H1 (cell line): ENCODE results near the gene CACNA1D. TPM values are rescaled to one million over a fixed set of nuclear protein-coding genes. Genes with fewer than 3 reads are reported as not detected.

Experiments used
- CTCF ChIA-PET: fragments of 300-600 bp; sonication (Branson Sonifier 250); formaldehyde crosslinking; loops from one replicate; lab custom pipeline; 2021; ENCODE audit not compliant: partially characterized antibody; lab: Charles Lee
- POLR2A ChIA-PET: fragments of 300-600 bp; sonication (Branson Sonifier 250); formaldehyde crosslinking; loops from one replicate; lab custom pipeline; 2021; ENCODE audit warnings: inconsistent platforms; ENCODE audit not compliant: partially characterized antibody; lab: Charles Lee
- DNase-seq, 2 experiments: peaks; one replicate each; pipeline versions ENCODE4 v3.0.0 to v3.0.0-alpha.2; 2010 to 2022; ENCODE audit warnings: low spot score in 2 of 2, low read depth in 1 of 2, mixed read lengths in 1 of 2
- FAIRE-seq: peaks from 2 replicates; lab custom pipeline; 2011; peaks lifted over from hg19 to GRCh38; lab: Jason Lieb, UNC
- H2AFZ ChIP-seq: 2 replicates; pipeline ENCODE4 v1.8.1; 2012; ENCODE audit warnings: low read length, inconsistent platforms
- H2AK5ac ChIP-seq: 2 replicates; pipeline ENCODE4 v1.6.1; 2013; ENCODE audit warnings: low read depth, low read length
- H2BK120ac ChIP-seq: replicated peaks from 2 replicates; pipeline ENCODE3; 2013; ENCODE audit warnings: low read depth, low read length, inconsistent platforms
- H2BK12ac ChIP-seq: 2 replicates; pipeline ENCODE4 v1.6.1; 2013; ENCODE audit warnings: low read depth, low read length
- H2BK15ac ChIP-seq: 2 replicates; pipeline ENCODE4 v1.6.1; 2013; ENCODE audit warnings: low read length
- H2BK20ac ChIP-seq: 2 replicates; pipeline ENCODE4 v1.6.1; 2013; ENCODE audit warnings: low read length
- H2BK5ac ChIP-seq: 2 replicates; pipeline ENCODE4 v1.6.1; 2013; ENCODE audit warnings: low read depth, low read length
- H3K14ac ChIP-seq: 2 replicates; pipeline ENCODE4 v1.6.1; 2013; ENCODE audit warnings: inconsistent platforms; ENCODE audit not compliant: insufficient read length
- H3K18ac ChIP-seq: 2 replicates; pipeline ENCODE4 v1.6.1; 2013; ENCODE audit warnings: low read length; ENCODE audit errors: extremely low read depth
- H3K23ac ChIP-seq: 2 replicates; pipeline ENCODE4 v1.6.1; 2013; ENCODE audit warnings: inconsistent platforms; ENCODE audit not compliant: insufficient read length
- H3K23me2 ChIP-seq: 2 replicates; pipeline ENCODE4 v1.6.1; 2013; ENCODE audit warnings: low read depth, low read length
- H3K27ac ChIP-seq: 2 replicates; pipeline ENCODE4 v1.6.1; 2011; ENCODE audit warnings: low read depth, low read length, inconsistent platforms
- H3K27me3 ChIP-seq, 4 experiments: replicated peaks in 1 of 4; 1 replicate in 1 of 4; 2 replicates in 3 of 4; pipeline versions ENCODE4 v1.6.1 to v1.8.1; 2011 to 2013; ENCODE audit warnings: low read length in 3 of 4, mild to moderate bottlenecking in 3 of 4, inconsistent platforms in 2 of 4, mixed read lengths in 2 of 4, moderate library complexity in 1 of 4; ENCODE audit not compliant: control insufficient read depth in 3 of 4, insufficient read depth in 3 of 4; ENCODE audit errors: extremely low read depth in 1 of 4
- H3K36me3 ChIP-seq, 4 experiments: 2 replicates each; pipeline versions ENCODE4 v1.6.1 to v1.8.1; 2011 to 2013; ENCODE audit warnings: mild to moderate bottlenecking in 4 of 4, low read length in 3 of 4, moderate library complexity in 2 of 4, control low read depth in 1 of 4, inconsistent platforms in 1 of 4; ENCODE audit not compliant: insufficient read depth in 4 of 4, control insufficient read depth in 2 of 4
- H3K4ac ChIP-seq: replicated peaks from 2 replicates; pipeline ENCODE3; 2013; ENCODE audit warnings: low read length, low read depth, mixed read lengths, inconsistent platforms; ENCODE audit not compliant: insufficient read length
- H3K4me1 ChIP-seq, 4 experiments: replicated peaks in 1 of 4; 1 replicate in 1 of 4; 2 replicates in 3 of 4; pipeline versions ENCODE4 v1.6.1 to v1.8.1; 2011 to 2013; ENCODE audit warnings: low read length in 3 of 4, inconsistent platforms in 2 of 4, mixed read lengths in 1 of 4; ENCODE audit not compliant: insufficient read depth in 4 of 4, control insufficient read depth in 3 of 4
- H3K4me2 ChIP-seq, 2 experiments: 2 replicates each; pipeline versions ENCODE4 v1.6.1 to v1.8.1; 2011 to 2013; ENCODE audit warnings: low read depth in 2 of 2, low read length in 2 of 2, control low read depth in 1 of 2, inconsistent platforms in 1 of 2, mild to moderate bottlenecking in 1 of 2; ENCODE audit not compliant: insufficient read depth in 1 of 2
- H3K4me3 ChIP-seq, 4 experiments: fragments of 200-600, 300-600 bp in 1 of 4; sonication (generic), shearing (Covaris generic), sonication (Bioruptor Twin) in 1 of 4; 2 replicates each; pipeline versions ENCODE4 v1.5.1 to v1.8.1; 2011 to 2016; ENCODE audit warnings: low read length in 4 of 4, low read depth in 3 of 4, control low read depth in 2 of 4, inconsistent platforms in 2 of 4, mild to moderate bottlenecking in 2 of 4, mixed read lengths in 1 of 4, moderate library complexity in 1 of 4; ENCODE audit not compliant: insufficient read depth in 2 of 4; ENCODE audit errors: extremely low read depth in 1 of 4
- H3K56ac ChIP-seq: replicated peaks from 2 replicates; pipeline ENCODE3; 2013; ENCODE audit warnings: low read depth, mild to moderate bottlenecking, mixed read lengths, low read length, inconsistent platforms; ENCODE audit not compliant: insufficient read length
- H3K79me1 ChIP-seq: 2 replicates; pipeline ENCODE4 v1.6.1; 2013; ENCODE audit warnings: low read depth, low read length, control low read depth
- H3K79me2 ChIP-seq, 2 experiments: 2 replicates each; pipeline versions ENCODE4 v1.6.1 to v1.8.1; 2012 to 2013; ENCODE audit warnings: low read length in 2 of 2, mild to moderate bottlenecking in 2 of 2, inconsistent platforms in 1 of 2; ENCODE audit not compliant: insufficient read depth in 2 of 2, control insufficient read depth in 1 of 2
- H3K9ac ChIP-seq, 4 experiments: replicated peaks in 1 of 4; 1 replicate in 1 of 4; 2 replicates in 3 of 4; pipeline versions ENCODE4 v1.6.1 to v1.8.1; 2011 to 2013; ENCODE audit warnings: low read depth in 3 of 4, low read length in 3 of 4, control low read depth in 2 of 4, mild to moderate bottlenecking in 2 of 4, moderate library complexity in 2 of 4, inconsistent platforms in 1 of 4; ENCODE audit errors: extremely low read depth in 1 of 4
- H3K9me3 ChIP-seq, 2 experiments: 2 replicates each; pipeline versions ENCODE4 v1.6.1 to v1.8.1; 2012 to 2013; ENCODE audit warnings: mild to moderate bottlenecking in 2 of 2, moderate library complexity in 2 of 2, control low read depth in 1 of 2, inconsistent platforms in 1 of 2, low read depth in 1 of 2, low read length in 1 of 2, mixed read lengths in 1 of 2; ENCODE audit not compliant: insufficient read depth in 2 of 2
- H4K20me1 ChIP-seq, 2 experiments: replicated peaks in 1 of 2; 2 replicates each; pipeline versions ENCODE3 to v1.8.1; 2011 to 2013; ENCODE audit warnings: inconsistent platforms in 2 of 2, low read length in 2 of 2, mild to moderate bottlenecking in 1 of 2; ENCODE audit not compliant: insufficient read depth in 2 of 2, control insufficient read depth in 1 of 2
- H4K5ac ChIP-seq: 2 replicates; pipeline ENCODE4 v1.6.1; 2013; ENCODE audit warnings: low read length, low read depth, mixed read lengths, inconsistent platforms; ENCODE audit not compliant: insufficient read length
- H4K8ac ChIP-seq: 2 replicates; pipeline ENCODE4 v1.8.0; 2013; ENCODE audit warnings: mild to moderate bottlenecking, moderate library complexity, low read length, inconsistent platforms; ENCODE audit not compliant: insufficient read depth; ENCODE audit errors: extremely low read depth
- H4K91ac ChIP-seq: replicated peaks from 2 replicates; pipeline ENCODE3; 2013; ENCODE audit warnings: low read length, mixed read lengths, inconsistent platforms; ENCODE audit not compliant: insufficient read length
- ASH2L ChIP-seq: fragments of 200-600, 300-600 bp; sonication (generic); IDR thresholded peaks from one replicate; pipeline ENCODE4 v1.7.1; 2017; ENCODE audit warnings: low read length
- CTBP2 ChIP-seq: IDR thresholded peaks from 2 replicates; pipeline ENCODE4 v1.7.0; 2011; ENCODE audit warnings: borderline replicate concordance, mild to moderate bottlenecking, moderate library complexity, mixed read lengths, low read length; ENCODE audit not compliant: insufficient read depth, insufficient read length
- GTF2F1 ChIP-seq: IDR thresholded peaks from 2 replicates; pipeline ENCODE4 v1.6.1; 2012; ENCODE audit warnings: low read depth, low read length, improper control_type of control experiment, borderline replicate concordance
- JUN ChIP-seq: IDR thresholded peaks from 2 replicates; pipeline ENCODE4 v1.6.1; 2011; ENCODE audit warnings: low read depth, mild to moderate bottlenecking, improper control_type of control experiment, low read length
- KDM5A ChIP-seq: fragments of 200-600 bp; IDR thresholded peaks from 2 replicates; pipeline ENCODE4 v1.7.1; 2012; ENCODE audit warnings: mild to moderate bottlenecking, low read length, inconsistent platforms, mixed read lengths
- NANOG ChIP-seq: IDR thresholded peaks from 2 replicates; pipeline ENCODE4 v1.6.1; 2011; ENCODE audit warnings: low read length, low read depth, mild to moderate bottlenecking, inconsistent platforms; ENCODE audit not compliant: insufficient read depth, poor library complexity, severe bottlenecking
- NRF1 ChIP-seq: IDR thresholded peaks from 2 replicates; pipeline ENCODE4 v1.6.1; 2011; ENCODE audit warnings: mild to moderate bottlenecking, low read depth, low read length, improper control_type of control experiment
- POLR2A ChIP-seq, 2 experiments: IDR thresholded peaks; 1 replicate in 1 of 2; 2 replicates in 1 of 2; pipeline ENCODE4 v1.6.1; 2011; ENCODE audit warnings: low read depth in 2 of 2, low read length in 2 of 2, mild to moderate bottlenecking in 2 of 2; ENCODE audit errors: control extremely low read depth in 1 of 2
- POLR2AphosphoS5 ChIP-seq: IDR thresholded peaks from 2 replicates; pipeline ENCODE4 v1.6.1; 2011; ENCODE audit warnings: low read depth, low read length
- RFX5 ChIP-seq: IDR thresholded peaks from 2 replicates; pipeline ENCODE4 v1.6.1; 2011; ENCODE audit warnings: low read depth, low read length, improper control_type of control experiment, borderline replicate concordance
- RNF2 ChIP-seq: fragments of 200-900, 300-1000 bp; sonication (generic); IDR thresholded peaks from 2 replicates; pipeline ENCODE4 v1.7.1; 2016; ENCODE audit warnings: borderline replicate concordance, low read depth, mild to moderate bottlenecking, antibody characterized with exemption, low read length; ENCODE audit not compliant: poor library complexity, severe bottlenecking; ENCODE audit errors: missing control alignments
- TBP ChIP-seq: IDR thresholded peaks from 2 replicates; pipeline ENCODE4 v1.6.1; 2011; ENCODE audit warnings: low read depth, low read length, improper control_type of control experiment
- WGBS, 2 experiments: shearing (Covaris generic) in 1 of 2; methylation state at CpG; one replicate each; pipeline versions ENCODE4 v1.1.6 to v1.1.7; 2013 to 2015; ENCODE audit warnings: low lambda C conversion rate in 2 of 2, mixed read lengths in 2 of 2, inconsistent platforms in 1 of 2, low coverage in 1 of 2, missing lambda C conversion rate in 1 of 2; ENCODE audit not compliant: insufficient replicate concordance in 2 of 2, insufficient coverage in 1 of 2, insufficient read length in 1 of 2; ENCODE audit errors: extremely low coverage in 1 of 2, missing lambda C conversion rate in 1 of 2; 5-methylcytosine and 5-hydroxymethylcytosine counted together
- polyA plus RNA-seq, 7 experiments: library from polyadenylated mRNA; depleted of rRNA in 3 of 7; stranded (reverse) in 5 of 7; unstranded in 2 of 7; fragments of >200 nt in 5 of 7; fragments of 200-250 nt in 2 of 7; gene quantifications; 1 replicate in 5 of 7; 2 replicates in 1 of 7; 4 replicates in 1 of 7; pipeline versions ENCODE4 v1.2.1 to v1.2.3, GENCODE V29; 2011 to 2013; ENCODE audit warnings: missing spikeins in 2 of 7, mixed read lengths in 2 of 7
- total RNA-seq: library from RNA; stranded (reverse); fragmentation: NEBNext Ultra II Directional; extraction: Animal tissue kit (Norgen Biotek cat#: 25700); gene quantifications from 2 replicates; pipeline ENCODE4 v1.2.1, GENCODE V29; 2021
- TF ChIP-seq, protein P1 (sequence below): IDR thresholded peaks from 2 replicates; pipeline ENCODE4 v1.6.1; 2012; ENCODE audit warnings: inconsistent platforms

Gene CACNA1D
- total and polyA plus RNA-seq, 2 of the 8 experiments (the other 6 are each of a cell fraction or from before 2014, with no cell fraction given): 2.0 to 2.9 TPM

DNA sequence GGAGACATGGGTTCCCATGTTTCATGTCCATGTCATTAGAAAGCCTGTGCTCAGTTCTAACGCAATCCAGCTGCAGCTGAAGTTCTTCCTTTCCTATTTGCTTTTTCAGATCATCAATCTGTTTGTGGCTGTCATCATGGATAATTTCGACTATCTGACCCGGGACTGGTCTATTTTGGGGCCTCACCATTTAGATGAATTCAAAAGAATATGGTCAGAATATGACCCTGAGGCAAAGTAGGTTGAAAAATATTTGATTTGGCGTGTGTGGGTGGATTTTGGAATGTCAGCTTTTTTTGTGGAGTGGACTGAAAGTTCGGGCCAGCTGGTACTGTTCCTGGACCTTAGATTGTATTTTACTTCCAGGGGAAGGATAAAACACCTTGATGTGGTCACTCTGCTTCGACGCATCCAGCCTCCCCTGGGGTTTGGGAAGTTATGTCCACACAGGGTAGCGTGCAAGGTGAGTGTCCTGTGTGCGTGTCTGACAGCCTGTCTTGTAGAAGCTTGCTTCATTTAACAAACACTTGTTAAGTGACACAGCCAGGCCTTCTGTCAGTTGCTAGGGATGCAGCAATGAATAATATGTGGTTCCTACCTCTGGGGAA lies 282.2 kb downstream of the CACNA1D start:
- no peak overlapping the region for H4K5ac ChIP-seq
- H2AK5ac ChIP-seq: no peak overlapping the region
- H3K14ac ChIP-seq: no peak overlapping the region
- H3K9me3 ChIP-seq: no peaks in the 10 kb centered on the region; a peak in 1 of 4 replicates
- no peak overlapping the region for H2BK15ac ChIP-seq
- no peak for FAIRE-seq
- no peaks in the 10 kb centered on the region for H3K27me3 ChIP-seq
- no peak overlapping the region for H3K4me2 ChIP-seq
- H4K8ac ChIP-seq: no peak overlapping the region
- ChIA-PET CTCF (interaction anchor here (1.6 to 3.4 kb wide), 3 partner anchors 9 to 33 kb away, joined by 3 to 10 read pairs (median 5); no protein-coding TSS in a partner anchor), POLR2A (no interaction called here)
- no peaks in the 10 kb centered on the region for H3K79me1 ChIP-seq
- H2AFZ ChIP-seq: no peak overlapping the region
- H3K27ac ChIP-seq: no peak overlapping the region
- no peak overlapping the region for H3K23ac ChIP-seq
- no peak overlapping the region for H3K4me3 ChIP-seq
- H3K79me2 ChIP-seq: no peaks in the 10 kb centered on the region
- no peak overlapping the region for H3K9ac ChIP-seq
- no peak for DNase-seq
- H3K56ac ChIP-seq: no peak overlapping the region
- WGBS, 2 experiments: 92% methylated on average over 9 of the region's 9 CpGs; no CpG with 5 or more reads in 1 of the 2 experiments
- H2BK120ac ChIP-seq: no peak overlapping the region
- H4K20me1 ChIP-seq: no peaks in the 10 kb centered on the region
- no peak overlapping the region for H2BK20ac ChIP-seq
- no peak overlapping the region for H2BK12ac ChIP-seq
- H3K36me3 ChIP-seq: no peaks in the 10 kb centered on the region
- no peak overlapping the region for H4K91ac ChIP-seq
- H3K4ac ChIP-seq: no peak overlapping the region
- H3K4me1 ChIP-seq: peaks cover 0 to 6% (median 3%) of the 10 kb centered on the region in 4 experiments; a peak in 5 of 7 replicates
- no peaks in the 10 kb centered on the region for H3K23me2 ChIP-seq
- H3K18ac ChIP-seq: no peak overlapping the region
- no peak overlapping the region for H2BK5ac ChIP-seq
- TF ChIP-seq RNF2 (no peak), TBP (no peak), ASH2L (no peak), GTF2F1 (no peak), JUN (no peak), POLR2A (IDR thresholded peaks at IDR 0.05; ENCODE audit: control extremely low read depth in 1 of 2, low read depth in 2 of 2, low read length in 2 of 2) (no peak), POLR2AphosphoS5 (no peak), CTBP2 (no peak), RFX5 (no peak), NANOG (no peak), NRF1 (no peak), KDM5A (no peak)
- TF ChIP-seq, protein P1, sequence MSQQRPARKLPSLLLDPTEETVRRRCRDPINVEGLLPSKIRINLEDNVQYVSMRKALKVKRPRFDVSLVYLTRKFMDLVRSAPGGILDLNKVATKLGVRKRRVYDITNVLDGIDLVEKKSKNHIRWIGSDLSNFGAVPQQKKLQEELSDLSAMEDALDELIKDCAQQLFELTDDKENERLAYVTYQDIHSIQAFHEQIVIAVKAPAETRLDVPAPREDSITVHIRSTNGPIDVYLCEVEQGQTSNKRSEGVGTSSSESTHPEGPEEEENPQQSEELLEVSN: no peak
